HepG2 (cell line): Measurements from ENCODE around the gene LAMA5. TPM values are rescaled to one million over a fixed set of nuclear protein-coding genes. Genes with fewer than 3 reads are reported as not detected.

Experiments
- ARNTL ChIP-seq: sonication (generic); formaldehyde crosslinking; IDR thresholded peaks from 2 replicates; pipeline ENCODE4 v1.4.0; 2020; ENCODE audit warnings: mild to moderate bottlenecking, missing genetic modification reagents
- CC2D1A ChIP-seq: sonication (generic); formaldehyde crosslinking; IDR thresholded peaks from 2 replicates; pipeline ENCODE4 v1.8.1; 2023; ENCODE audit warnings: mild to moderate bottlenecking, missing genetic modification reagents
- DNMT3B ChIP-seq: conservative IDR thresholded peaks from 2 replicates; pipeline ENCODE4 v1.6.1; 2016; ENCODE audit warnings: missing biosample characterization, control low read depth
- FOXP1 ChIP-seq, 2 experiments: fragments of 450-650 bp in 1 of 2; IDR thresholded peaks; 2 replicates each; pipeline ENCODE4 v1.6.1; 2017 to 2018; ENCODE audit warnings: antibody characterized with exemption in 1 of 2
- KDM5B ChIP-seq: sonication (generic); formaldehyde crosslinking; IDR thresholded peaks from 2 replicates; pipeline ENCODE4 v1.4.0; 2020; ENCODE audit warnings: missing genetic modification reagents, mild to moderate bottlenecking, borderline replicate concordance
- MXI1 ChIP-seq: IDR thresholded peaks from 3 replicates; pipeline ENCODE4 v1.6.1; 2012; ENCODE audit warnings: low read depth, low read length, inconsistent platforms, borderline replicate concordance
- MZF1 ChIP-seq: sonication (generic); formaldehyde crosslinking; IDR thresholded peaks from 2 replicates; pipeline ENCODE4 v1.8.1; 2023; ENCODE audit warnings: mild to moderate bottlenecking, missing genetic modification reagents, borderline replicate concordance
- PCBP2 ChIP-seq: fragments of 200-400 bp; formaldehyde crosslinking; optimal IDR thresholded peaks from 2 replicates; pipeline ENCODE3; 2018; ENCODE audit warnings: low read length, low read depth; ENCODE audit not compliant: poor library complexity, severe bottlenecking
- ZBTB1 ChIP-seq: sonication (generic); formaldehyde crosslinking; IDR thresholded peaks from 2 replicates; pipeline ENCODE4 v1.4.0; 2020; ENCODE audit warnings: missing genetic modification reagents, borderline replicate concordance
- ZNF10 ChIP-seq: sonication (generic); formaldehyde crosslinking; IDR thresholded peaks from 2 replicates; pipeline ENCODE4 v1.4.0; 2020; ENCODE audit warnings: mild to moderate bottlenecking, low read depth, missing genetic modification reagents, borderline replicate concordance
- ZNF451 ChIP-seq: sonication (generic); formaldehyde crosslinking; IDR thresholded peaks from 2 replicates; pipeline ENCODE4 v1.5.0; 2020; ENCODE audit warnings: mild to moderate bottlenecking, missing genetic modification reagents
- ZNF562 ChIP-seq: sonication (generic); formaldehyde crosslinking; IDR thresholded peaks from 2 replicates; pipeline ENCODE4 v1.8.0; 2022; ENCODE audit warnings: missing genetic modification reagents, borderline replicate concordance
- ZSCAN31 ChIP-seq: sonication (generic); formaldehyde crosslinking; IDR thresholded peaks from 2 replicates; pipeline ENCODE4 v1.5.0; 2020; ENCODE audit warnings: low read depth, mild to moderate bottlenecking, missing genetic modification reagents
- polyA plus RNA-seq, 8 experiments: library from polyadenylated mRNA; depleted of rRNA in 3 of 8; stranded (reverse) in 7 of 8; unstranded in 1 of 8; fragments of >200 nt; fragmentation: Illumina TruSeq in 4 of 8; extraction: Trizol in 4 of 8; gene quantifications; 2 replicates each; pipeline versions ENCODE4 v1.2.1 to v1.2.3, GENCODE V29; 2011 to 2016; ENCODE audit warnings: low read depth in 4 of 8, missing spikeins in 1 of 8, mixed read lengths in 1 of 8; ENCODE audit not compliant: insufficient read depth in 1 of 8
- total RNA-seq, 5 experiments: library from RNA; depleted of rRNA; stranded (reverse); fragments of >200 nt; fragmentation: Illumina TruSeq; extraction: Trizol; gene quantifications; 2 replicates each; pipeline ENCODE4 v1.2.3, GENCODE V29; 2016; ENCODE audit warnings: low read depth in 1 of 5
- TF ChIP-seq, protein P1 (sequence below), 2 experiments: sonication (generic) in 1 of 2; formaldehyde crosslinking in 1 of 2; IDR thresholded peaks; 2 replicates each; pipeline versions ENCODE4 v1.4.0 to v1.6.1; 2016 to 2020; ENCODE audit warnings: borderline replicate concordance in 1 of 2, low read depth in 1 of 2, mild to moderate bottlenecking in 1 of 2, missing genetic modification reagents in 1 of 2
- TF ChIP-seq, protein P2 (sequence below): sonication (generic); formaldehyde crosslinking; IDR thresholded peaks from 2 replicates; pipeline ENCODE4 v1.8.1; 2023; ENCODE audit warnings: mild to moderate bottlenecking, missing genetic modification reagents, borderline replicate concordance
- TF ChIP-seq, protein P3 (sequence below): sonication (generic); formaldehyde crosslinking; IDR thresholded peaks from 2 replicates; pipeline ENCODE4 v1.5.0; 2020; ENCODE audit warnings: missing genetic modification reagents, mild to moderate bottlenecking, borderline replicate concordance
- TF ChIP-seq, protein P4 (sequence below): sonication (generic); formaldehyde crosslinking; IDR thresholded peaks from 2 replicates; pipeline ENCODE4 v1.4.0; 2020; ENCODE audit warnings: missing genetic modification reagents, mild to moderate bottlenecking, borderline replicate concordance
- TF ChIP-seq, protein P5 (sequence below): fragments of 450-650 bp; IDR thresholded peaks from 2 replicates; pipeline ENCODE4 v1.6.1; 2016

Gene LAMA5
- total and polyA plus RNA-seq, 2 of the 13 experiments (the other 11 are each of a cell fraction or from before 2014, with no cell fraction given) = 21.0 to 44.7 TPM

DNA sequence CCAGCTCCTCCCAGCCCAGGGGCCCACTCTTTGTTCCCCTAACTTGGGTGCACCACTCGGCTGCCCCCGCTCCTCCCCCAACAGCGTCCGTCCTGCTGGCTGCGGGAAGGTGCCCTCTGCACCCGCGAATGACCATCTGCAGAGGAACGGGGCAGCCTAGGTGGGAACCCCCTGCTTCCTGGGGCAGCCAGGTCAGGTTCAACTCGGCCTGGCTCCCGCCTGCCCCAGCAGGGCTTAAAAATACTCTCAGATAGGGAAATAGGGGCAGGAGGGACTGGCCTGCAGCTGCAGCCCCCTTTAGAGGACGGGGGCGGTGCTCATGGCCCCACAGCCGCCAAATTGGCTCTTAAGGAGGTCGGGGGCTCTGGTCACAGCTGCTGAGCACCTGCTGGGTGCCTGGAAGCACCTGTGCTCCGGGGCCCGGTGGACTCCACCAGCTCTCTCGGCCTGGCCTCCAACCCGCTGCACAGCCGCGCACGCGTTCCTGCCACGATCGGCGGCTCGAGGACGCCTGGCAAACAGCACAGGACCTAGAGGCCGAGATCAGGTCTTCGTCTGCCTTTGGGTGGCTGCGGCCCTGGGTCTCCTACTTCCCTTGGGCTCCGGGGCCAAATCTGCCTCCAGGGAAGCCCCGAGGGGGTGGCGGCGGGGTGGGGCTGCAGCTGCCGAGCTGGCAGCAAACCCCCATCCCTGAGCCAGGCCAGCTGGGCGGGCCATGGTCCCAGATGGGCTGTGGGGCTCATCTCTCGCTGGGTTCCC is 700 bp upstream of the LAMA5 start (continued):
- TF ChIP-seq ZBTB1 (CRISPR knock-in tag) (peak; percentile 57; the same call in 1 of the 2 replicates), MZF1 (CRISPR knock-in tag) (peak; percentile 67; the same call in 1 of the 2 replicates), ZNF451 (CRISPR knock-in tag) (peak; percentile 34), ZNF562 (CRISPR knock-in tag) (no peak), KDM5B (peak; percentile 96), MXI1 (peak; percentile 73), ARNTL (CRISPR knock-in tag) (peak; percentile 79), DNMT3B (CRISPR knock-in tag) (no peak), ZSCAN31 (CRISPR knock-in tag) (peak; percentile 90; the same call in 1 of the 2 replicates), ZNF10 (CRISPR knock-in tag) (no peak), FOXP1 (IDR thresholded peaks at IDR 0.05) (no peak), FOXP1 (CRISPR knock-in tag; IDR thresholded peaks at IDR 0.05) (no peak), PCBP2 (no peak), CC2D1A (CRISPR knock-in tag) (peak; percentile 57; the same call in 1 of the 2 replicates)
- TF ChIP-seq, protein P1, sequence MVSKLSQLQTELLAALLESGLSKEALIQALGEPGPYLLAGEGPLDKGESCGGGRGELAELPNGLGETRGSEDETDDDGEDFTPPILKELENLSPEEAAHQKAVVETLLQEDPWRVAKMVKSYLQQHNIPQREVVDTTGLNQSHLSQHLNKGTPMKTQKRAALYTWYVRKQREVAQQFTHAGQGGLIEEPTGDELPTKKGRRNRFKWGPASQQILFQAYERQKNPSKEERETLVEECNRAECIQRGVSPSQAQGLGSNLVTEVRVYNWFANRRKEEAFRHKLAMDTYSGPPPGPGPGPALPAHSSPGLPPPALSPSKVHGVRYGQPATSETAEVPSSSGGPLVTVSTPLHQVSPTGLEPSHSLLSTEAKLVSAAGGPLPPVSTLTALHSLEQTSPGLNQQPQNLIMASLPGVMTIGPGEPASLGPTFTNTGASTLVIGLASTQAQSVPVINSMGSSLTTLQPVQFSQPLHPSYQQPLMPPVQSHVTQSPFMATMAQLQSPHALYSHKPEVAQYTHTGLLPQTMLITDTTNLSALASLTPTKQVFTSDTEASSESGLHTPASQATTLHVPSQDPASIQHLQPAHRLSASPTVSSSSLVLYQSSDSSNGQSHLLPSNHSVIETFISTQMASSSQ (IDR thresholded peaks at IDR 0.05; ENCODE audit: low read depth) = no peak
- TF ChIP-seq, protein P1 (CRISPR knock-in tag; IDR thresholded peaks at IDR 0.05; ENCODE audit: borderline replicate concordance) = peak; percentile 84
- TF ChIP-seq, protein P2, sequence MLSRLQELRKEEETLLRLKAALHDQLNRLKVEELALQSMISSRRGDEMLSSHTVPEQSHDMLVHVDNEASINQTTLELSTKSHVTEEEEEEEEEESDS (CRISPR knock-in tag) = no peak
- TF ChIP-seq, protein P3, sequence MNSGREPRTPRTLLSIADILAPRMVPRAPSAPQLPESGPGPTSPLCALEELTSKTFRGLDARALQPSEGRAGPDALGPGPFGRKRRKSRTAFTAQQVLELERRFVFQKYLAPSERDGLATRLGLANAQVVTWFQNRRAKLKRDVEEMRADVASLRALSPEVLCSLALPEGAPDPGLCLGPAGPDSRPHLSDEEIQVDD (CRISPR knock-in tag) = peak; percentile 23; the same call in 1 of the 2 replicates
- TF ChIP-seq, protein P4, sequence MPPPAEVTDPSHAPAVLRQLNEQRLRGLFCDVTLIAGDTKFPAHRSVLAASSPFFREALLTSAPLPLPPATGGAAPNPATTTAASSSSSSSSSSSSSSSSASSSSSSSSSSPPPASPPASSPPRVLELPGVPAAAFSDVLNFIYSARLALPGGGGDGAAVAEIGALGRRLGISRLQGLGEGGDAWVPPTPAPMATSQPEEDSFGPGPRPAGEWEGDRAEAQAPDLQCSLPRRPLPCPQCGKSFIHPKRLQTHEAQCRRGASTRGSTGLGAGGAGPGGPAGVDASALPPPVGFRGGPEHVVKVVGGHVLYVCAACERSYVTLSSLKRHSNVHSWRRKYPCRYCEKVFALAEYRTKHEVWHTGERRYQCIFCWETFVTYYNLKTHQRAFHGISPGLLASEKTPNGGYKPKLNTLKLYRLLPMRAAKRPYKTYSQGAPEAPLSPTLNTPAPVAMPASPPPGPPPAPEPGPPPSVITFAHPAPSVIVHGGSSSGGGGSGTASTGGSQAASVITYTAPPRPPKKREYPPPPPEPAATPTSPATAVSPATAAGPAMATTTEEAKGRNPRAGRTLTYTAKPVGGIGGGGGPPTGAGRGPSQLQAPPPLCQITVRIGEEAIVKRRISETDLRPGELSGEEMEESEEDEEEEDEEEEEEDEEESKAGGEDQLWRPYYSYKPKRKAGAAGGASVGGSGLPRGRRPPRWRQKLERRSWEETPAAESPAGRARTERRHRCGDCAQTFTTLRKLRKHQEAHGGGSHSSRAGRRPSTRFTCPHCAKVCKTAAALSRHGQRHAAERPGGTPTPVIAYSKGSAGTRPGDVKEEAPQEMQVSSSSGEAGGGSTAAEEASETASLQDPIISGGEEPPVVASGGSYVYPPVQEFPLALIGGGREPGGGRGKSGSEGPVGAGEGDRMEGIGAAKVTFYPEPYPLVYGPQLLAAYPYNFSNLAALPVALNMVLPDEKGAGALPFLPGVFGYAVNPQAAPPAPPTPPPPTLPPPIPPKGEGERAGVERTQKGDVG (CRISPR knock-in tag) = peak; percentile 90; the same call in 1 of the 2 replicates
- TF ChIP-seq, protein P5, sequence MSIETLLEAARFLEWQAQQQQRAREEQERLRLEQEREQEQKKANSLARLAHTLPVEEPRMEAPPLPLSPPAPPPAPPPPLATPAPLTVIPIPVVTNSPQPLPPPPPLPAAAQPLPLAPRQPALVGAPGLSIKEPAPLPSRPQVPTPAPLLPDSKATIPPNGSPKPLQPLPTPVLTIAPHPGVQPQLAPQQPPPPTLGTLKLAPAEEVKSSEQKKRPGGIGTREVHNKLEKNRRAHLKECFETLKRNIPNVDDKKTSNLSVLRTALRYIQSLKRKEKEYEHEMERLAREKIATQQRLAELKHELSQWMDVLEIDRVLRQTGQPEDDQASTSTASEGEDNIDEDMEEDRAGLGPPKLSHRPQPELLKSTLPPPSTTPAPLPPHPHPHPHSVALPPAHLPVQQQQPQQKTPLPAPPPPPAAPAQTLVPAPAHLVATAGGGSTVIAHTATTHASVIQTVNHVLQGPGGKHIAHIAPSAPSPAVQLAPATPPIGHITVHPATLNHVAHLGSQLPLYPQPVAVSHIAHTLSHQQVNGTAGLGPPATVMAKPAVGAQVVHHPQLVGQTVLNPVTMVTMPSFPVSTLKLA = no peak
